ENCODE data around the gene MTUS2. TPM values are rescaled to one million over a fixed set of nuclear protein-coding genes. Genes with fewer than 3 reads are reported as not detected.
"Not testable (repeated sequence)": the region's sequence is repeated elsewhere in the genome, so short reads cannot be mapped to it uniquely, and the experiment has no call there.

MTUS2 gene
- polyA plus RNA-seq, 12 donors = 12.9 to 33.6 (median 20.1) TPM; not detected in 1

- no peak for DNase-seq
Measured at GRCh38 chr13:29386246-29386645, 566.1 kb downstream of the MTUS2 start.

- not testable (repeated sequence) for DNase-seq
Measured at GRCh38 chr13:29390598-29390997, 570.5 kb downstream of the MTUS2 start.

GRCh38 chr13:29396446-29396845, 576.3 kb downstream of the MTUS2 start:
- DNase-seq = no peak

- DNase-seq = no peak
Measured at GRCh38 chr13:29397265-29397664, 577.1 kb downstream of the MTUS2 start.

- no peak for DNase-seq
Measured at GRCh38 chr13:29402166-29402636, 582.1 kb downstream of the MTUS2 start.

- DNase-seq = no peak
Measured at GRCh38 chr13:29405401-29405800, 585.3 kb downstream of the MTUS2 start.

- no peak for DNase-seq
Measured at GRCh38 chr13:29411481-29411880, 591.3 kb downstream of the MTUS2 start.

- DNase-seq = no peak
Measured at GRCh38 chr13:29418026-29418425, 597.9 kb downstream of the MTUS2 start.

GRCh38 chr13:29421118-29421517, 601.0 kb downstream of the MTUS2 start:
- peak; percentile 59 for DNase-seq

GRCh38 chr13:29422015-29422414, 601.9 kb downstream of the MTUS2 start:
- DNase-seq = no peak

GRCh38 chr13:29423050-29423449, 602.9 kb downstream of the MTUS2 start:
- DNase-seq = no peak

GRCh38 chr13:29427937-29428309, 607.8 kb downstream of the MTUS2 start:
- no peak for DNase-seq

- no peak for DNase-seq
Measured at GRCh38 chr13:29428310-29429181, 608.4 kb downstream of the MTUS2 start.

- DNase-seq = no peak
Measured at GRCh38 chr13:29429286-29429900, 609.3 kb downstream of the MTUS2 start.

GRCh38 chr13:29434217-29434945, 614.2 kb downstream of the MTUS2 start:
- DNase-seq = no peak

- DNase-seq = peak; percentile 57
Measured at GRCh38 chr13:29435125-29435911, 615.2 kb downstream of the MTUS2 start.

GRCh38 chr13:29436291-29436690, 616.2 kb downstream of the MTUS2 start:
- no peak for DNase-seq

GRCh38 chr13:29436721-29437280, 616.7 kb downstream of the MTUS2 start:
- no peak for DNase-seq

- no peak for DNase-seq
Measured at GRCh38 chr13:29438769-29439168, 618.6 kb downstream of the MTUS2 start.

GRCh38 chr13:29439601-29440388, 619.7 kb downstream of the MTUS2 start:
- no peak for DNase-seq
